ENCODE measurements around the gene WSCD2.

Gene WSCD2

GRCh38 chr12:108271951-108272872 is 143.1 kb downstream of the WSCD2 start:
- Histone ChIP-seq H3K27me3 (replicated peaks; ENCODE audit: control insufficient read depth, insufficient read depth, low read length) (peaks cover 40% of the 10 kb centered on the region), H3K9ac (ENCODE audit: low read length) (no peak overlapping the region), H3K9me3 (ENCODE audit: control insufficient read depth, low read length) (peaks cover 12% of the 10 kb centered on the region), H3K4me3 (ENCODE audit: low read length) (no peak overlapping the region), H3K36me3 (ENCODE audit: control insufficient read depth, insufficient read depth, low read length, severe bottlenecking) (no peaks in the 10 kb centered on the region), H3K4me1 (ENCODE audit: control insufficient read depth, insufficient read depth, low read length) (no peaks in the 10 kb centered on the region)
- no peak for DNase-seq (ENCODE audit: low read depth)

- no peak overlapping the region for H3K9ac ChIP-seq (ENCODE audit: low read length)
- H3K4me1 ChIP-seq (ENCODE audit: control insufficient read depth, insufficient read depth, low read length) = no peaks in the 10 kb centered on the region
- no peak overlapping the region for H3K4me3 ChIP-seq (ENCODE audit: low read length)
- H3K36me3 ChIP-seq (ENCODE audit: control insufficient read depth, insufficient read depth, low read length, severe bottlenecking) = no peaks in the 10 kb centered on the region
- H3K27me3 ChIP-seq (replicated peaks; ENCODE audit: control insufficient read depth, insufficient read depth, low read length) = peaks cover 40% of the 10 kb centered on the region
- no peak for DNase-seq (ENCODE audit: low read depth)
- peaks cover 12% of the 10 kb centered on the region for H3K9me3 ChIP-seq (ENCODE audit: control insufficient read depth, low read length)
Observed at GRCh38 chr12:108273217-108273616, 144.1 kb downstream of the WSCD2 start.

- H3K27me3 ChIP-seq (replicated peaks; ENCODE audit: control insufficient read depth, insufficient read depth, low read length) = peaks cover 60% of the 10 kb centered on the region
- no peak overlapping the region for H3K9ac ChIP-seq (ENCODE audit: low read length)
- H3K9me3 ChIP-seq (ENCODE audit: control insufficient read depth, low read length) = peaks cover 8% of the 10 kb centered on the region
- no peaks in the 10 kb centered on the region for H3K4me1 ChIP-seq (ENCODE audit: control insufficient read depth, insufficient read depth, low read length)
- no peaks in the 10 kb centered on the region for H3K36me3 ChIP-seq (ENCODE audit: control insufficient read depth, insufficient read depth, low read length, severe bottlenecking)
- H3K4me3 ChIP-seq (ENCODE audit: low read length) = no peak overlapping the region
- no peak for DNase-seq (ENCODE audit: low read depth)
Observed at GRCh38 chr12:108277613-108278012, 148.5 kb downstream of the WSCD2 start.

GRCh38 chr12:108282160-108282559 is 153.1 kb downstream of the WSCD2 start:
- no peaks in the 10 kb centered on the region for H3K36me3 ChIP-seq (ENCODE audit: control insufficient read depth, insufficient read depth, low read length, severe bottlenecking)
- H3K9me3 ChIP-seq (ENCODE audit: control insufficient read depth, low read length) = no peaks in the 10 kb centered on the region
- no peaks in the 10 kb centered on the region for H3K4me1 ChIP-seq (ENCODE audit: control insufficient read depth, insufficient read depth, low read length)
- no peak overlapping the region for H3K4me3 ChIP-seq (ENCODE audit: low read length)
- DNase-seq (ENCODE audit: low read depth) = no peak
- H3K9ac ChIP-seq (ENCODE audit: low read length) = no peak overlapping the region
- H3K27me3 ChIP-seq (replicated peaks; ENCODE audit: control insufficient read depth, insufficient read depth, low read length) = peaks cover 62% of the 10 kb centered on the region

GRCh38 chr12:108282676-108283075 is 153.6 kb downstream of the WSCD2 start:
- Histone ChIP-seq H3K27me3 (replicated peaks; ENCODE audit: control insufficient read depth, insufficient read depth, low read length) (peaks cover 62% of the 10 kb centered on the region), H3K4me3 (ENCODE audit: low read length) (no peak overlapping the region), H3K36me3 (ENCODE audit: control insufficient read depth, insufficient read depth, low read length, severe bottlenecking) (no peaks in the 10 kb centered on the region), H3K9me3 (ENCODE audit: control insufficient read depth, low read length) (no peaks in the 10 kb centered on the region), H3K9ac (ENCODE audit: low read length) (no peak overlapping the region), H3K4me1 (ENCODE audit: control insufficient read depth, insufficient read depth, low read length) (no peaks in the 10 kb centered on the region)
- DNase-seq (ENCODE audit: low read depth) = no peak

- H3K27me3 ChIP-seq (replicated peaks; ENCODE audit: control insufficient read depth, insufficient read depth, low read length) = peaks cover 56% of the 10 kb centered on the region
- no peaks in the 10 kb centered on the region for H3K36me3 ChIP-seq (ENCODE audit: control insufficient read depth, insufficient read depth, low read length, severe bottlenecking)
- H3K9ac ChIP-seq (ENCODE audit: low read length) = no peak overlapping the region
- H3K4me3 ChIP-seq (ENCODE audit: low read length) = no peak overlapping the region
- peaks cover 2% of the 10 kb centered on the region for H3K4me1 ChIP-seq (ENCODE audit: control insufficient read depth, insufficient read depth, low read length)
- DNase-seq (ENCODE audit: low read depth) = no peak
- no peaks in the 10 kb centered on the region for H3K9me3 ChIP-seq (ENCODE audit: control insufficient read depth, low read length)
Observed at GRCh38 chr12:108284163-108284562, 155.1 kb downstream of the WSCD2 start.

- no peak overlapping the region for H3K9ac ChIP-seq (ENCODE audit: low read length)
- H3K27me3 ChIP-seq (replicated peaks; ENCODE audit: control insufficient read depth, insufficient read depth, low read length) = peaks cover 47% of the 10 kb centered on the region
- no peak overlapping the region for H3K4me3 ChIP-seq (ENCODE audit: low read length)
- H3K36me3 ChIP-seq (ENCODE audit: control insufficient read depth, insufficient read depth, low read length, severe bottlenecking) = no peaks in the 10 kb centered on the region
- no peaks in the 10 kb centered on the region for H3K9me3 ChIP-seq (ENCODE audit: control insufficient read depth, low read length)
- DNase-seq (ENCODE audit: low read depth) = no peak
- H3K4me1 ChIP-seq (ENCODE audit: control insufficient read depth, insufficient read depth, low read length) = peaks cover 10% of the 10 kb centered on the region
Observed at GRCh38 chr12:108285016-108285415, 155.9 kb downstream of the WSCD2 start.

- no peak for DNase-seq (ENCODE audit: low read depth)
- H3K4me1 ChIP-seq (ENCODE audit: control insufficient read depth, insufficient read depth, low read length) = peaks cover 15% of the 10 kb centered on the region
- peaks cover 9% of the 10 kb centered on the region for H3K36me3 ChIP-seq (ENCODE audit: control insufficient read depth, insufficient read depth, low read length, severe bottlenecking)
- peaks cover 5% of the 10 kb centered on the region for H3K9me3 ChIP-seq (ENCODE audit: control insufficient read depth, low read length)
- no peak overlapping the region for H3K9ac ChIP-seq (ENCODE audit: low read length)
- H3K4me3 ChIP-seq (ENCODE audit: low read length) = no peak overlapping the region
- H3K27me3 ChIP-seq (replicated peaks; ENCODE audit: control insufficient read depth, insufficient read depth, low read length) = peaks cover 45% of the 10 kb centered on the region
Observed at GRCh38 chr12:108287227-108287626, 158.1 kb downstream of the WSCD2 start.

- H3K4me1 ChIP-seq (ENCODE audit: control insufficient read depth, insufficient read depth, low read length) = peaks cover 15% of the 10 kb centered on the region
- no peak overlapping the region for H3K4me3 ChIP-seq (ENCODE audit: low read length)
- peaks cover 12% of the 10 kb centered on the region for H3K36me3 ChIP-seq (ENCODE audit: control insufficient read depth, insufficient read depth, low read length, severe bottlenecking)
- no peak for DNase-seq (ENCODE audit: low read depth)
- H3K9ac ChIP-seq (ENCODE audit: low read length) = no peak overlapping the region
- H3K27me3 ChIP-seq (replicated peaks; ENCODE audit: control insufficient read depth, insufficient read depth, low read length) = peaks cover 33% of the 10 kb centered on the region
- peaks cover 5% of the 10 kb centered on the region for H3K9me3 ChIP-seq (ENCODE audit: control insufficient read depth, low read length)
Observed at GRCh38 chr12:108289350-108290161, 160.5 kb downstream of the WSCD2 start.

GRCh38 chr12:108295641-108296040 is 166.6 kb downstream of the WSCD2 start:
- H3K4me1 ChIP-seq (ENCODE audit: control insufficient read depth, insufficient read depth, low read length) = peaks cover 10% of the 10 kb centered on the region
- no peak for DNase-seq (ENCODE audit: low read depth)
- H3K27me3 ChIP-seq (replicated peaks; ENCODE audit: control insufficient read depth, insufficient read depth, low read length) = peaks cover 35% of the 10 kb centered on the region
- no peak overlapping the region for H3K4me3 ChIP-seq (ENCODE audit: low read length)
- H3K9ac ChIP-seq (ENCODE audit: low read length) = no peak overlapping the region
- peaks cover 5% of the 10 kb centered on the region for H3K9me3 ChIP-seq (ENCODE audit: control insufficient read depth, low read length)
- peaks cover 12% of the 10 kb centered on the region for H3K36me3 ChIP-seq (ENCODE audit: control insufficient read depth, insufficient read depth, low read length, severe bottlenecking)

- Histone ChIP-seq H3K4me3 (ENCODE audit: low read length) (no peak overlapping the region), H3K27me3 (replicated peaks; ENCODE audit: control insufficient read depth, insufficient read depth, low read length) (peaks cover 26% of the 10 kb centered on the region), H3K36me3 (ENCODE audit: control insufficient read depth, insufficient read depth, low read length, severe bottlenecking) (peaks cover 6% of the 10 kb centered on the region), H3K9me3 (ENCODE audit: control insufficient read depth, low read length) (peaks cover 3% of the 10 kb centered on the region), H3K9ac (ENCODE audit: low read length) (no peak overlapping the region), H3K4me1 (ENCODE audit: control insufficient read depth, insufficient read depth, low read length) (peaks cover 11% of the 10 kb centered on the region)
- no peak for DNase-seq (ENCODE audit: low read depth)
Observed at GRCh38 chr12:108296945-108297344, 167.9 kb downstream of the WSCD2 start.
